ENCODE measurements around the gene GSAP.

- no peak for TF ChIP-seq CTCF (IDR thresholded peaks at IDR 0.05; ENCODE audit: insufficient read depth, low read length, poor library complexity, severe bottlenecking)
- no peak for TF ChIP-seq EZH2phosphoT487 (conservative IDR thresholded peaks at IDR 0.05; ENCODE audit: low read length)
Measured at GRCh38 chr7:77441046-77441445, 24.9 kb upstream of the GSAP start.

Data from SU-DHL-6 (cell line).